GM19035 (cell line): ENCODE results near the gene RHOT1.

Experiments used
- ATAC-seq: cut with Tn5 transposase; IDR thresholded peaks from one replicate; pipeline ENCODE4 v1.9.1; 2021; ENCODE audit not compliant: unreplicated experiment

RHOT1 gene

DNA sequence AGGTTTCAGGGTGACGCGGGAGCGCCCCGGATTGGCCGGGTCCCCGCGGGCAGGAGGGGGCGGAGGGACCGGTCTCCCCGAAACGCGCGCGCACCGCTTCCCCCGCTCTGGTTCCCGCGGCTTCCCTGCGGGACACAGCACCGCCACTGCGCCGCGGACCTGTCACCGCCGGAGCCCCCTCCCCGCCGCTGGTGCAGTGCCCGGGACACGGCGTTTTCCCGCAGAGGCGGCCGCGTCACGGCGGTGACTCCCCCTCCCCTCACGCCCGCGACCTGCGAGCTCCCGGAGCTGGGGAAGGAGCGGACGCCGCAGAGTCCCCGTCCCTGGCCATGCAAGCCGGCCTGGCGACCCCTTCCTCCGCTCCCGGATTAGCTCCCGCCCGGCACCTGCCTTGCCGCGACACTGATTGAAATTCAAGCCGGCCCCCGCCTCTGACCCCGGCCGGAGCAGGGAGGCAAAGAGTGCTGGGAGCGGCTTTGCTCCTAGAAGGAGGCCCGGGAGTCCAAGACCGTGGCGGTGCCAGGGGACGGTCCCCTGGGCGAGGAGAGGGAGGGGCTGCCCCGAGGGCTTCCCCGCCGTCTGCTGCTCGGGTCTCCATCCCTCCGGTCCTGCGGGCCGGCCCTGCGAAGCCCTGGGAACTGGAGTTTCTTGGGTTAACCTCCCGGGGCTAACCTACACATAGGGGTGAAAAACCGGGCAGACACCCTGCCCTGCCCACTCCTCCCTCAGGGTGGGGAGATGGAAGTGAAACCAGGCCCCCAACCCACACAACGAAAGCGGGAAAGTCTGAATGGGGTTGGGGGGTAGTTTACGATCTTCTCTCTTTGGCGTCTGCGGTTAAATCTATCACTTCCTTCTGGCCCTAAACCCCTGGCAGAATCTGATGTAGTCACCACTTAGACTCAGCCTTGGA lies 124.3 kb downstream of the RHOT1 start:
- ATAC-seq = no peak

DNA sequence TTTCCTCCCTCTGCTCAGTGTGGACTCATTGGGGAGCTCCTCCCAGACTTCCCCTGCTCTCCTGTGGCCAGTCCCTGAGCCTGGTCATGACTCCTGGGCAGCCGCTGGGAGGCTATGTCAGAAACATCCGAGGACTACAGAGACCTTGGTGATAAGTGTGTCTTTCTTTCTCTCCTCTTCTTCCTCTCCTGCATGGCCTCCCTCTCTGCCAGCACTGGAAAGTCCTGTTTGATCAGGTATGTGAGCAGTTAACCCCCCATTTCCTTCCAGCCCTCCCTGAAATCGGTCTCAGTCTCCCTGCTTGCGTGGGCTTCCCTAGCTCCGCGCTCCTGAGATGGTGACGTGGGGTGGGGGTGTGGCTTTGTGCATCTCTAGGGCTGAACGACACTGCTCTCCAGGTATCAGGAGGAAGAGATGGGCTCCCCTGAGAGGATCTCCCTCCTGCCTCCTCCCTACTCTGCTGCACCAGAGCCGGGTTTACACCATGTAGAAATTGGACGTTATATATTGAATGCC lies 125.4 kb downstream of the RHOT1 start:
- ATAC-seq = no peak

DNA sequence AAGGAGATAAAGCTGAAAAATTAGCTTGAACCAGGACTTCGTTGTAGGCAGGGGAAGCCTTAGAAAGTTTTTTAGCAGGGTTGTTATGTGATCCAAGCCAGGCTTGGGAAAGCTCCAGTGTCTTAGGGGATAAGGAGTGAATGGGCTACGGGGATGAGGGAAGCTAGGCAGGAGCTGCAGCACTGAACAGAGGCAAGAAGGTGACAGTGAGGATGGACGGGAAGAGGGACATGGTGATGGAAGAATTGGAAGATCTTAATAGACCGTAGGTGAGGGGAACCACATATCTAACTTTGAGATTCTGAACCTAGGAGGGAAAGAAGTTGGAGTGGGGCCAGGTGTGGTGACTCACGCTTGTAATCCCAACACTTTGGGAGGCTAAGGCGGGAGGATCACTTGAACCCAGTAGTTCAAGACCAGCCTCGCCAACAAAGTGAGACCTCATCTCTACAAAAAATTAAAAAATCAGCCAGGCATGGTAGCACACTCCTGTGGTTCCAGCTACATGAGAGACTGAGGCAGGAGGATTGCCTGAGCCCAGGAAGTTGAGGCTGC lies 126.5 kb downstream of the RHOT1 start:
- no peak for ATAC-seq

DNA sequence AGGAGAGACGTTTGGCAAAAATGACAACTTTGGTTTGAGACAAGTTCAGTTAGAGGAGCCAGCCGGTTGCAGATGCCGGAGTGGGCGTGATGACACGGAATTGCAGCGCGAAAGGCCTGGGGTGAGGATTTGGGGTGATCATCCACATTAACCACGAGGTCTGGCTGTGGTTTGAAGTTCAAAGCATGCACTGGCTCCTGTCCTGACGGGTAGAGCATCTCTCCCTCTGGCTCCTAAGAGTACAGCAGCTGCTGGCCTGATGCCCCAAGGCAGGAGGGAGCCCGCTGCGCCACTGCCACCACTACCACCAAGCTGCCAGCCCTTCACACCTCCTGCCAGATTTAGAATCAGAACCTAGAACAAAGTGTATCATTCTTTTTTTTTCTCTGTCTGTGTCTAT lies 127.1 kb downstream of the RHOT1 start:
- ATAC-seq = no peak

DNA sequence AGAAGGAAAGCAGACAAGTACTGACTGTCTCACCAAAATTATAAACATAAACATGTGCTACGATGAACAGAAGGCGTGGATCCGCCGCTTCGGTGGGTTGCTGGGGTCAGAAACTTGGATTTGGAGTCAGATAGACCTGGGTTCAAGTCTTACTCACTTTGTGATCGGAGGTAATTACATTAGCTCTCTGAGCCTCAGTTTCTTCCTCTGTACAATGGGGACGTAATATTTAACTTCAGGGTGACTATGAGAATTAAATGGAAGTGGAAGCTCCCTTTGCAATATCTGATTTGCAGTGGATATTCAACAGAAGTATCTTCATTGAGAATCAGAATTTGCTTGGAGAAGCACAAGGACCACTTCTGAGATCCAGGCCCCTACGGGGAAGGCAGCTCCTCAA lies 129.5 kb downstream of the RHOT1 start:
- ATAC-seq = no peak

DNA sequence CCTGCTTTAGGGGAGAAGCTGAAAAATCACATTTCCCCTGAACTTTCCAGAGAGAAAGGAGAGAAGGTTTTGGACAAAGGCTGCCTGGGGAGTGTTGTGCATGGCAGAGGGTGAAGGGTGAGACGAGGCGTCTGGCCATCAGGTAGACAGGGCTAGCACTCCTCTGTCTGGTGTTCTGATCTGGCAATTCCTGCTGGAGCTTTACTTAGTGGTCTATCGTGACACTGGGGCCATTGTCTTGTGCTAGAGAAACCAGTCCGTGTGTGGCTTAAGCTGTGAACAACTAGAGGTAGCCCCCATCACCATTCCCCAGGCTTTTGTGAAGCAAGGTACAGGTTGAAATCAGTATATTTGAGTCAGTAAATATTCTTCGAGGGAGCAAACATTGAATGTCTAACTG lies 131.8 kb downstream of the RHOT1 start:
- no peak for ATAC-seq

DNA sequence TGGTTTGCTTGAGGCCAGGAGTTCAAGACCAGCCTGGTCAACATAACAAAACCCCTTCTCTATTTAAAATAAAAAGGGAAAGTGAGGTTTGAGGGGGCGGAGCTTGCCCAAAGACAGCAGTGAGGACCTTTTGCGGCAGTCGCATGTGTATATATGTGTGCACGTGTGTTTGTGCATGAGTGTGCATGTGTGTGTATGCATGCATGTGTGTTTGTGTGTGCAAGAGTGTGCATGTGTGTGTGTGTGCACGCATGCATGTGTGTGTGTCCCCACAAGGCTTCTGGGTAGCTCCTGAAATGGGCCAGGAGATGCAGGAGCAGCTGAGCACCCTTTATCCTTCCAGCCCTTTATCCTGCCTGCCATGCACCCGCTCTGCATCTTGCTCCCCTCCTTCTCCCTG lies 132.3 kb downstream of the RHOT1 start:
- ATAC-seq = no peak
